Lower leg skin (tissue), 3 donors: ENCODE data around the gene HMGCS2.

Experiments used
- CTCF ChIP-seq, 3 donors: fragments of 450-650 bp; IDR thresholded peaks; one replicate each; pipeline ENCODE4 v1.5.1; 2016; ENCODE audit warnings: antibody characterized with exemption in 3 of 3, mild to moderate bottlenecking in 3 of 3, moderate library complexity in 2 of 3
- POLR2A ChIP-seq, 2 donors: fragments of 450-650 bp; IDR thresholded peaks; one replicate each; pipeline ENCODE4 v1.6.1; 2016 to 2017; ENCODE audit warnings: antibody characterized with exemption in 2 of 2, mild to moderate bottlenecking in 1 of 2, moderate library complexity in 1 of 2

GRCh38 chr1:119778359-119778758 lies 9.7 kb upstream of the HMGCS2 start:
- TF ChIP-seq CTCF (IDR thresholded peaks at IDR 0.05) = no peak
- no peak for TF ChIP-seq POLR2A (IDR thresholded peaks at IDR 0.05)
